Spleen (tissue), 11 donors: ENCODE measurements around the gene RUSC1. TPM values are rescaled to one million over a fixed set of nuclear protein-coding genes. Genes with fewer than 3 reads are reported as not detected.

Experiments
- DNase-seq: peaks from one replicate; pipeline ENCODE4 v3.0.0-alpha.2; 2020
- H3K27ac ChIP-seq, 8 donors: fragments of 200-600 bp; sonication (generic) in 7 of 8; 1 replicate in 4 of 8; 2 replicates in 4 of 8; pipeline versions ENCODE4 v1.5.0 to v1.8.0; 2016 to 2021; ENCODE audit warnings: inconsistent platforms in 4 of 8, mild to moderate bottlenecking in 4 of 8, moderate library complexity in 1 of 8
- H3K27me3 ChIP-seq, 7 donors: fragments of 200-600 bp; sonication (generic) in 6 of 7; replicated peaks in 1 of 7; 1 replicate in 4 of 7; 2 replicates in 3 of 7; pipeline versions ENCODE4 v1.5.0 to v1.8.0; 2016 to 2021; ENCODE audit warnings: inconsistent platforms in 3 of 7, mild to moderate bottlenecking in 1 of 7
- H3K36me3 ChIP-seq, 6 donors: fragments of 200-600 bp; sonication (generic) in 5 of 6; 1 replicate in 4 of 6; 2 replicates in 2 of 6; pipeline versions ENCODE4 v1.5.0 to v1.8.0; 2016 to 2021; ENCODE audit warnings: inconsistent platforms in 2 of 6
- H3K4me1 ChIP-seq, 6 donors: fragments of 200-600 bp; sonication (generic) in 5 of 6; 1 replicate in 3 of 6; 2 replicates in 3 of 6; pipeline versions ENCODE4 v1.5.0 to v1.8.0; 2016 to 2021; ENCODE audit warnings: inconsistent platforms in 3 of 6
- H3K4me3 ChIP-seq, 8 donors: fragments of 200-600 bp; sonication (generic) in 7 of 8; 1 replicate in 4 of 8; 2 replicates in 4 of 8; pipeline versions ENCODE4 v1.5.0 to v1.8.0; 2016 to 2021; ENCODE audit warnings: inconsistent platforms in 4 of 8, mild to moderate bottlenecking in 4 of 8, moderate library complexity in 2 of 8
- H3K9me3 ChIP-seq, 8 donors: fragments of 200-600 bp; sonication (generic) in 7 of 8; 1 replicate in 4 of 8; 2 replicates in 4 of 8; pipeline versions ENCODE4 v1.5.0 to v1.8.0; 2016 to 2021; ENCODE audit warnings: inconsistent platforms in 4 of 8
- CTCF ChIP-seq, 11 experiments: fragments of 200-600 bp in 7 of 11; fragments of 450-650 bp in 4 of 11; sonication (generic) in 4 of 11; IDR thresholded peaks in 8 of 11; conservative IDR thresholded peaks in 3 of 11; 1 replicate in 7 of 11; 2 replicates in 4 of 11; pipeline versions ENCODE4 v1.4.0 to v1.8.0; 2016 to 2021; ENCODE audit warnings: antibody characterized with exemption in 11 of 11, inconsistent platforms in 4 of 11, mild to moderate bottlenecking in 1 of 11
- POLR2A ChIP-seq, 3 donors: fragments of 450-650 bp; IDR thresholded peaks; one replicate each; pipeline ENCODE4 v1.5.1; 2017; ENCODE audit warnings: antibody characterized with exemption in 3 of 3, mild to moderate bottlenecking in 1 of 3
- POLR2AphosphoS5 ChIP-seq, 3 donors: sonication (generic); formaldehyde crosslinking; IDR thresholded peaks; one replicate each; pipeline ENCODE4 v1.5.1; 2017; ENCODE audit warnings: antibody characterized with exemption in 3 of 3
- WGBS, 5 donors: extraction: QIAGEN DNeasy Blood & Tissue Kit in 3 of 5; methylation state at CpG; one replicate each; pipeline versions ENCODE4 v1.1.5 to v1.1.7; 2013 to 2018; 5-methylcytosine and 5-hydroxymethylcytosine counted together
- intact Hi-C: fragments of 100-400 bp; cut with DNase I; formaldehyde crosslinking; loops from one replicate; pipeline ENCODE4 v1.15.0; 2023; ENCODE audit warnings: low total_unique reads
- polyA plus RNA-seq, 3 donors: library from polyadenylated mRNA; stranded (reverse); fragments of 200-250 nt; gene quantifications; one replicate each; pipeline ENCODE4 v1.2.1, GENCODE V29; 2013
- total RNA-seq, 7 donors: library from RNA; depleted of rRNA in 3 of 7; stranded (reverse); fragments of >200 nt in 3 of 7; fragmentation: NEBNext Ultra II Directional in 4 of 7; extraction: Animal tissue kit (Norgen Biotek cat#: 25700) in 4 of 7; gene quantifications; one replicate each; pipeline versions ENCODE4 v1.1.0 to v1.2.1, GENCODE V29; 2016 to 2021
- donor health status: healthy with polysubstance abuse.
- donor health status: DM: no; HTN: no; CAD: no; lungs with moderate emphysema.
- donor health status: DM: no; HTN: no; CAD: no.
- donor health status: Bipolar disorder and iron deficiency.
- donor health status: healthy.
- donor health status: DM: no; HTN: no; CAD: no.
- donor health status: DM: yes; HTN: yes; CAD: no.

The RUSC1 gene
- total and polyA plus RNA-seq, 10 donors, result 8.5 to 21.1 (median 17.5) TPM

GRCh38 chr1:155308493-155309422 lies 11.9 kb upstream of the RUSC1 start, which contains the start of gene FDPS:
TSS of gene FDPS (plus strand) at chr1:155308866. CDS start at chr1:155309790, 924 bp downstream.
- Histone ChIP-seq H3K27me3 (no peaks in the 10 kb centered on the region), H3K36me3 (peaks cover 0 to 38% (median 8%) of the 10 kb centered on the region in 6 donors), H3K4me3 (peak within 1 kb of the TSS; percentile 56 to 82 (median 68)), H3K9me3 (no peaks in the 10 kb centered on the region), H3K4me1 (peaks cover 12 to 45% (median 30%) of the 10 kb centered on the region in 6 donors), H3K27ac (peak within 1 kb of the TSS; percentile 78 to 94 (median 90))
- TF ChIP-seq POLR2AphosphoS5 (IDR thresholded peaks at IDR 0.05), result peak; percentile 94 to 97 (median 97)
- peak in 2 of 3 donors; percentile 29 to 43 for TF ChIP-seq POLR2A (IDR thresholded peaks at IDR 0.05)
- peak in 8 of 11 experiments; percentile 21 to 64 (median 47) for TF ChIP-seq CTCF (IDR thresholded peaks at IDR 0.05 in 8 of 11, conservative IDR thresholded peaks at IDR 0.05 in 3 of 11)
- peak; percentile 99 for DNase-seq
- WGBS, 5 donors, result 0 to 1% (median 0%) methylated on average over 49 to 51 of the region's 51 CpGs
- intact Hi-C loops, result no loop called here

GRCh38 chr1:155309423-155310021 lies 11.2 kb upstream of the RUSC1 start:
- DNase-seq, result peak; percentile 83
- H3K4me3 ChIP-seq, result peak overlapping the region; percentile 56 to 82 (median 68)
- H3K27me3 ChIP-seq, result no peaks in the 10 kb centered on the region
- intact Hi-C loops, result no loop called here
- peaks cover 0 to 45% (median 13%) of the 10 kb centered on the region in 6 donors for H3K36me3 ChIP-seq
- H3K4me1 ChIP-seq, result peaks cover 12 to 45% (median 30%) of the 10 kb centered on the region in 6 donors
- H3K9me3 ChIP-seq, result no peaks in the 10 kb centered on the region
- TF ChIP-seq CTCF (IDR thresholded peaks at IDR 0.05 in 8 of 11, conservative IDR thresholded peaks at IDR 0.05 in 3 of 11) (no peak), POLR2AphosphoS5 (IDR thresholded peaks at IDR 0.05) (peak in 2 of 3 donors; percentile 6 to 34), POLR2A (IDR thresholded peaks at IDR 0.05) (no peak)
- peak overlapping the region; percentile 78 to 94 (median 90) for H3K27ac ChIP-seq
- WGBS, 5 donors, result 9 to 22% (median 9%) methylated on average over 10 to 11 of the region's 11 CpGs

GRCh38 chr1:155313261-155313660 lies 7.4 kb upstream of the RUSC1 start:
- Histone ChIP-seq H3K36me3 (peaks cover 0 to 81% (median 27%) of the 10 kb centered on the region in 6 donors), H3K4me3 (no peak overlapping the region), H3K4me1 (peaks cover 12 to 34% (median 21%) of the 10 kb centered on the region in 6 donors), H3K27me3 (no peaks in the 10 kb centered on the region), H3K9me3 (no peaks in the 10 kb centered on the region), H3K27ac (no peak overlapping the region)
- DNase-seq, result no peak
- TF ChIP-seq POLR2AphosphoS5 (IDR thresholded peaks at IDR 0.05) (no peak), POLR2A (IDR thresholded peaks at IDR 0.05) (no peak), CTCF (IDR thresholded peaks at IDR 0.05 in 8 of 11, conservative IDR thresholded peaks at IDR 0.05 in 3 of 11) (no peak)
- 92 to 94% (median 93%) methylated on average over 8 of the region's 8 CpGs for WGBS, 5 donors
- intact Hi-C loops, result no loop called here
